Osteocyte (in vitro differentiated cells): ENCODE measurements around the gene ALCAM. TPM values are rescaled to one million over a fixed set of nuclear protein-coding genes. Genes with fewer than 3 reads are reported as not detected.

Source experiments
- DNase-seq: peaks from one replicate; pipeline ENCODE4 v3.0.0; 2021; ENCODE audit warnings: mixed read lengths; ENCODE audit not compliant: unreplicated experiment; ENCODE audit errors: extremely low spot score
- H3K27ac Mint-ChIP-seq: one replicate; pipeline ENCODE4 v1.8.0; 2021; ENCODE audit warnings: mild to moderate bottlenecking, mixed read lengths; ENCODE audit not compliant: unreplicated experiment
- H3K27me3 Mint-ChIP-seq: one replicate; pipeline ENCODE4 v1.8.0; 2021; ENCODE audit warnings: mixed read lengths; ENCODE audit not compliant: unreplicated experiment
- H3K36me3 Mint-ChIP-seq: one replicate; pipeline ENCODE4 v1.8.0; 2021; ENCODE audit warnings: mixed read lengths; ENCODE audit not compliant: unreplicated experiment
- H3K4me1 Mint-ChIP-seq: one replicate; pipeline ENCODE4 v1.8.0; 2021; ENCODE audit warnings: mixed read lengths; ENCODE audit not compliant: unreplicated experiment
- H3K4me3 Mint-ChIP-seq: one replicate; pipeline ENCODE4 v1.8.0; 2021; ENCODE audit warnings: mild to moderate bottlenecking, moderate library complexity, mixed read lengths; ENCODE audit not compliant: unreplicated experiment
- H3K9me3 Mint-ChIP-seq: one replicate; pipeline ENCODE4 v1.8.0; 2021; ENCODE audit warnings: mixed read lengths; ENCODE audit not compliant: unreplicated experiment
- total RNA-seq: library from RNA; stranded (reverse); gene quantifications from 2 replicates; pipeline ENCODE4 v1.2.1, GENCODE V29; 2021
- TF ChIP-seq, protein P1 (sequence below): fragments of 200-600 bp; sonication (generic); IDR thresholded peaks from 2 replicates; pipeline ENCODE4 v1.5.0; 2021; ENCODE audit warnings: antibody characterized with exemption, mild to moderate bottlenecking, moderate library complexity

Gene ALCAM
- total RNA-seq, 1 donor from 2014 or later: 242 TPM

DNA sequence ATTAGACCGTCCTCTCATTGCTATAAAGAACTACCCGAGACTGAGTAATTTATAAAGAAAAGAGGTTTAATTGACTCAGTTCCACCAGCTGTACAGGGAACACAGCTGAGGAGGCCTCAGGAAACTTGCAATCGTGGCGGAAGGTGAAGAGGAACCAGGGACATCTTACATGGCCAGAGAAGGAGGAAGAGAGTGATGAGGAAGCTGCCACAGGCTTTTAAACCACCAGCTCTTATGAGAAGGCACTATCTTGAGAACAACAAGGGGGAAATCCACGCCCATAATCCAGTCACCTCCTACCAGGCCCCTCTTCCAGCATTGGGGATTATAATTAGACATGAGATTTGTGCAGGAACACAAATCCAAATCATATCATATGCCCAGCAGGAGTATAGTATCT lies 138.5 kb downstream of the ALCAM start:
- DNase-seq: no peak
- Mint-ChIP-seq H3K9me3 (no peaks in the 10 kb centered on the region), H3K4me3 (no peak overlapping the region), H3K27me3 (no peaks in the 10 kb centered on the region), H3K27ac (peak overlapping the region; percentile 5), H3K36me3 (peaks cover 5% of the 10 kb centered on the region), H3K4me1 (peaks cover 45% of the 10 kb centered on the region)
- TF ChIP-seq, protein P1, sequence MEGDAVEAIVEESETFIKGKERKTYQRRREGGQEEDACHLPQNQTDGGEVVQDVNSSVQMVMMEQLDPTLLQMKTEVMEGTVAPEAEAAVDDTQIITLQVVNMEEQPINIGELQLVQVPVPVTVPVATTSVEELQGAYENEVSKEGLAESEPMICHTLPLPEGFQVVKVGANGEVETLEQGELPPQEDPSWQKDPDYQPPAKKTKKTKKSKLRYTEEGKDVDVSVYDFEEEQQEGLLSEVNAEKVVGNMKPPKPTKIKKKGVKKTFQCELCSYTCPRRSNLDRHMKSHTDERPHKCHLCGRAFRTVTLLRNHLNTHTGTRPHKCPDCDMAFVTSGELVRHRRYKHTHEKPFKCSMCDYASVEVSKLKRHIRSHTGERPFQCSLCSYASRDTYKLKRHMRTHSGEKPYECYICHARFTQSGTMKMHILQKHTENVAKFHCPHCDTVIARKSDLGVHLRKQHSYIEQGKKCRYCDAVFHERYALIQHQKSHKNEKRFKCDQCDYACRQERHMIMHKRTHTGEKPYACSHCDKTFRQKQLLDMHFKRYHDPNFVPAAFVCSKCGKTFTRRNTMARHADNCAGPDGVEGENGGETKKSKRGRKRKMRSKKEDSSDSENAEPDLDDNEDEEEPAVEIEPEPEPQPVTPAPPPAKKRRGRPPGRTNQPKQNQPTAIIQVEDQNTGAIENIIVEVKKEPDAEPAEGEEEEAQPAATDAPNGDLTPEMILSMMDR: no peak

DNA sequence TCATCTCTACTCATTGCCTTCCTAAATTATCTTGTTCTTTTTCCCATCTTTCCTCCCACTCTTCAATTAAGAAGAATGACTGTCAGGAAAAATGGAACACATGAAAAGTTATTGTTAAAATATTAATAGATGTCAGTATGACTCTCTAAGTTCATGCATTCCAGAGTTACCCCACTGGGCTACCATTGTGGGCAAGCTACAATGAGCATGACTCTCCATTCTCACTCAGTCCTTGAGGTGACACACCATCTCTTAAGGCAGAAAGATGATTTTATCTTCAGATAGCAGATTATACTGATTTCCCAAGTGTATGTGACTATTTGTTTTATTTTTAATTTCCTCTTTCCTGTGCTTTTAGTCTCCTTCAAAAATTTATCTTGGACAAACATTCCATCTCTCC lies 144.3 kb downstream of the ALCAM start:
- Mint-ChIP-seq H3K27me3 (no peaks in the 10 kb centered on the region), H3K4me1 (peaks cover 53% of the 10 kb centered on the region), H3K27ac (no peak overlapping the region), H3K36me3 (peaks cover 5% of the 10 kb centered on the region), H3K9me3 (peaks cover 5% of the 10 kb centered on the region), H3K4me3 (no peak overlapping the region)
- DNase-seq: no peak
- TF ChIP-seq, protein P1: no peak

DNA sequence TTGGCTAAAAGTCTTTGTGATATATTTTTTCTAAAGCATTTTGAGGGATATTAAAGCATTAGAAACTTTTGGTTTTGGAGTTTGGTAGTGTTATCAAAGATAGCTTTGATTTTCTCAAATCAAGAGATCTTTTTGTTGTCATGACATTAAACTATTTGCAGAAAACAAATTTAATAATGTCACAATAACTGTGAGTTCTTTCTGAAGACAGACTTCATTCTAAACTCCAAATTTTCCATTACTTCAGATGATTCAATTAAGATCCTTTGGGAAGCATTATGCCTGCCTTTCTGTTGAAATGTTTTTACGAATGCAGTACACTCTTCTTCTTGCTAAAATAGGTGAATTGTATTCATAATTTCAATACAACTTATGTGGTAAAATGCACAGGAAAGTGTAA lies 145.4 kb downstream of the ALCAM start:
- Mint-ChIP-seq H3K4me1 (peaks cover 60% of the 10 kb centered on the region), H3K9me3 (peaks cover 5% of the 10 kb centered on the region)

DNA sequence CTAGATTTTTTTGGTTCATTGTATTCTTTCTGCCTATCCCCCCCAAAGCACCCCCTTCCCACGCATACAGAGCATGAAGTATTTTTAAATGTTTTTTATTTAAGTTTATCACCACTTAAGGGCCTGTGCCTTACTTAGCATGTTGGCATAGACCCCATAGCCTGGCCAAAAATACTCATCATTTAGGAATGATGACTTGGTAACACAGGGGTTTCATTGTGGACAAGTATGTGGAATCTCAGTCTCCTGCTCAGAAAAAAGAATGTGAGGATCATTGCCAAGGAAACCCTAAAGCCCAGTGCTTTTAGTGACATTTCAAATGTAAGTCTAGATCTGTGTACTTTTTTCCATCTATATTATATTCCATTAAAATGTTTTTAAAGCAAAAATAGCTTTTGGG lies 146.3 kb downstream of the ALCAM start:
- Mint-ChIP-seq H3K9me3 (peaks cover 5% of the 10 kb centered on the region), H3K27me3 (no peaks in the 10 kb centered on the region), H3K36me3 (peaks cover 4% of the 10 kb centered on the region), H3K4me1 (peaks cover 66% of the 10 kb centered on the region), H3K27ac (peak overlapping the region; percentile 57), H3K4me3 (no peak overlapping the region)
- no peak for DNase-seq
- TF ChIP-seq, protein P1: no peak

More for the DNA sequence above, 145.4 kb downstream of the ALCAM start:
- peaks cover 5% of the 10 kb centered on the region for H3K36me3 Mint-ChIP-seq
- no peak for DNase-seq
- TF ChIP-seq, protein P1: no peak
- H3K4me3 Mint-ChIP-seq: no peak overlapping the region
- H3K27ac Mint-ChIP-seq: peak overlapping the region; percentile 31
- no peaks in the 10 kb centered on the region for H3K27me3 Mint-ChIP-seq

DNA sequence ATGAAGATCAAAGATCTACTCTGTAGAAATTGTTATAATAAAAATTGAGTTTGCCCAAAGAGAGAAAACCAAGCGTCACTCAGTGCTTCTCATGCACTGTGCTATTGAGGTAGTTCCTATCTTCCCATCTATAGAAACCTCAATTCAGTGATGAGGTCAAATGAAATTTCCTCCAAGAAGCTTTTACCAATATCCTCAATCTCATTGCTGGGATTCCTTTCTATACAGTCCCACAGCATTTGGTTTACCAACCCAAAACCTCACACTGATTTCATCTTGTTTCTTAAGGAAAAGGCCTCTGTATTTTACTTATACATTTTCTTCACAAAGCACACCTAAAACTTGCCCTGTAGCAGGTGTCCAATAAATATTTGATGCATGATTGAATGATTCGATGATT lies 147.2 kb downstream of the ALCAM start:
- Mint-ChIP-seq H3K4me3 (no peak overlapping the region), H3K4me1 (peaks cover 69% of the 10 kb centered on the region), H3K27me3 (no peaks in the 10 kb centered on the region), H3K9me3 (peaks cover 5% of the 10 kb centered on the region), H3K27ac (no peak overlapping the region), H3K36me3 (peaks cover 3% of the 10 kb centered on the region)
- no peak for DNase-seq
- TF ChIP-seq, protein P1: no peak
